Caco-2 (cell line): ENCODE results near the gene SETX. TPM values are rescaled to one million over a fixed set of nuclear protein-coding genes. Genes with fewer than 3 reads are reported as not detected.

Experiments used
- BruUV-seq: library from RNA; stranded (reverse); fragments of 400-500 nt; replicated peaks from 2 replicates; lab custom pipeline; 2021; lab: Mats Ljungman, UMichigan
- CTCF ChIA-PET: fragments of 300-600 bp; sonication (Branson Sonifier 250); formaldehyde crosslinking; loops from one replicate; lab custom pipeline; 2022; ENCODE audit warnings: antibody characterized with exemption; lab: Charles Lee
- POLR2A ChIA-PET: fragments of 300-600 bp; sonication (Branson Sonifier 250); formaldehyde crosslinking; loops from one replicate; lab custom pipeline; 2022; ENCODE audit warnings: antibody characterized with exemption; lab: Charles Lee
- DNase-seq, 2 experiments: peaks; one replicate each; pipeline versions ENCODE4 v3.0.0 to v3.0.0-alpha.2; 2020 to 2022
- H3K27me3 ChIP-seq: replicated peaks from 2 replicates; pipeline ENCODE4 v1.6.0; 2011; ENCODE audit warnings: low read length; ENCODE audit not compliant: control insufficient read depth, insufficient read depth
- H3K36me3 ChIP-seq: 2 replicates; pipeline ENCODE4 v1.5.1; 2011; ENCODE audit warnings: low read length; ENCODE audit not compliant: control insufficient read depth, insufficient read depth
- H3K4me1 ChIP-seq: fragments of 250-450 bp; sonication (Bioruptor Pico); 2 replicates; pipeline ENCODE4 v1.5.1; 2020; ENCODE audit warnings: mild to moderate bottlenecking
- H3K4me3 ChIP-seq: 2 replicates; pipeline ENCODE4 v1.5.1; 2011; ENCODE audit warnings: low read depth, mild to moderate bottlenecking, control low read depth, low read length
- H3K9me3 ChIP-seq: fragments of 250-450 bp; sonication (Bioruptor Pico); 2 replicates; pipeline ENCODE4 v1.5.1; 2020; ENCODE audit warnings: mild to moderate bottlenecking, moderate library complexity
- H3K27ac Mint-ChIP-seq: one replicate; pipeline ENCODE4 v1.8.0; 2022; ENCODE audit warnings: mixed read lengths; ENCODE audit not compliant: unreplicated experiment
- H3K27me3 Mint-ChIP-seq: one replicate; pipeline ENCODE4 v1.8.0; 2022; ENCODE audit warnings: mixed read lengths; ENCODE audit not compliant: insufficient read depth, unreplicated experiment
- H3K36me3 Mint-ChIP-seq: one replicate; pipeline ENCODE4 v1.8.0; 2022; ENCODE audit warnings: mild to moderate bottlenecking, mixed read lengths; ENCODE audit not compliant: insufficient read depth, unreplicated experiment
- H3K4me1 Mint-ChIP-seq: one replicate; pipeline ENCODE4 v1.8.0; 2022; ENCODE audit warnings: low read depth, mixed read lengths; ENCODE audit not compliant: unreplicated experiment
- H3K4me3 Mint-ChIP-seq: one replicate; pipeline ENCODE4 v1.8.0; 2022; ENCODE audit warnings: mild to moderate bottlenecking, moderate library complexity, mixed read lengths; ENCODE audit not compliant: unreplicated experiment
- H3K9me3 Mint-ChIP-seq: one replicate; pipeline ENCODE4 v1.8.0; 2022; ENCODE audit warnings: mixed read lengths; ENCODE audit not compliant: unreplicated experiment
- intact Hi-C: fragments of 100-400 bp; cut with micrococcal nuclease; formaldehyde crosslinking; loops from one replicate; pipeline ENCODE4 v1.10.0; 2022; ENCODE audit not compliant: unreplicated experiment
- total RNA-seq: library from RNA; stranded (reverse); gene quantifications from 2 replicates; pipeline ENCODE4 v1.2.3, GENCODE V29; 2022
- TF ChIP-seq, protein P1 (sequence below), 2 experiments: fragments of 200-600 bp in 1 of 2; IDR thresholded peaks; 1 replicate in 1 of 2; 2 replicates in 1 of 2; pipeline versions ENCODE4 v1.5.1 to v1.8.0; 2011 to 2022; ENCODE audit warnings: antibody characterized with exemption in 1 of 2, control low read depth in 1 of 2, inconsistent platforms in 1 of 2, low read depth in 1 of 2, low read length in 1 of 2, mild to moderate bottlenecking in 1 of 2, moderate library complexity in 1 of 2; ENCODE audit not compliant: insufficient read depth in 1 of 2, severe bottlenecking in 1 of 2, unreplicated experiment in 1 of 2

SETX gene
- total RNA-seq, 1 experiment from 2014 or later, result 31.1 TPM

DNA sequence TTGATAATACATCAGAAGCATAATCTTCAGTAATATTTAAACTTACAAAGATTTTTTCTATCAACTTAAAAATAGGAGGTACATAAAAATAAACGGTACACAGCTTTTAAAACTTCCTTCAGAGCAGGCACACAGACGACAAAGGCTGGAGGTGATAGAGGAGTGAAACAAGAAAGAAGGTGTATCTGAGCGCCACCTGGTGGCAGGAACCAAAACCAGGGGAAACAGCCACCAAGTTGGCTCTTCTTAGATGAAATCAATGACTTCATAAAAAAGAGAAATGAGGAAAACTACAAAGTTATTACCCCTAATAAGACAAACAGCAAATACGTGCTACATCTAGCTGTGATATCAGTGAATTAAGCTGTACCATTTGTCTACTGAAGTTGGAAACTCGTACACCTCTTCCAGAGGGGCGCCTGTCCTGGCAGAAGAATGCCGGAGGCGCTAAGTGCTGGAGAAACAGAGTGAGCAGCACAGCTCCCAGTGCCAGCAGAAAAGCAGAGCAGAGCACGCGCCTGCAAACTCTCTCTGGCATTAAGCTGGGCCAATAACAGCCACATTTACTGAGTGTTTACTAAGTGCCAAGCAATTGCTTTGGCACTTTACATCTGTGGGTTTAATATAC lies 85.9 kb downstream of the SETX start:
- no TSS peak for BruUV-seq
- H3K36me3 ChIP-seq, result peaks cover 2% of the 10 kb centered on the region
- peaks cover 7% of the 10 kb centered on the region for H3K4me1 ChIP-seq
- no peak overlapping the region for H3K4me3 ChIP-seq
- Mint-ChIP-seq H3K4me1 (no peaks in the 10 kb centered on the region), H3K9me3 (no peaks in the 10 kb centered on the region), H3K27me3 (no peaks in the 10 kb centered on the region), H3K36me3 (peaks cover 90% of the 10 kb centered on the region), H3K4me3 (no peak overlapping the region), H3K27ac (peak overlapping the region; percentile 77)
- POLR2A ChIA-PET, result no interaction called here
- CTCF ChIA-PET, result interaction anchor here (0.6 to 1.3 kb wide), 6 partner anchors 9 to 385 kb away, joined by 3 to 6 read pairs (median 4); no protein-coding TSS in a partner anchor
- intact Hi-C loops, result loop anchor here (2.0 kb wide), 1 partner anchor 506 kb away; no protein-coding TSS in a partner anchor
- H3K9me3 ChIP-seq, result no peaks in the 10 kb centered on the region
- TF ChIP-seq, protein P1, sequence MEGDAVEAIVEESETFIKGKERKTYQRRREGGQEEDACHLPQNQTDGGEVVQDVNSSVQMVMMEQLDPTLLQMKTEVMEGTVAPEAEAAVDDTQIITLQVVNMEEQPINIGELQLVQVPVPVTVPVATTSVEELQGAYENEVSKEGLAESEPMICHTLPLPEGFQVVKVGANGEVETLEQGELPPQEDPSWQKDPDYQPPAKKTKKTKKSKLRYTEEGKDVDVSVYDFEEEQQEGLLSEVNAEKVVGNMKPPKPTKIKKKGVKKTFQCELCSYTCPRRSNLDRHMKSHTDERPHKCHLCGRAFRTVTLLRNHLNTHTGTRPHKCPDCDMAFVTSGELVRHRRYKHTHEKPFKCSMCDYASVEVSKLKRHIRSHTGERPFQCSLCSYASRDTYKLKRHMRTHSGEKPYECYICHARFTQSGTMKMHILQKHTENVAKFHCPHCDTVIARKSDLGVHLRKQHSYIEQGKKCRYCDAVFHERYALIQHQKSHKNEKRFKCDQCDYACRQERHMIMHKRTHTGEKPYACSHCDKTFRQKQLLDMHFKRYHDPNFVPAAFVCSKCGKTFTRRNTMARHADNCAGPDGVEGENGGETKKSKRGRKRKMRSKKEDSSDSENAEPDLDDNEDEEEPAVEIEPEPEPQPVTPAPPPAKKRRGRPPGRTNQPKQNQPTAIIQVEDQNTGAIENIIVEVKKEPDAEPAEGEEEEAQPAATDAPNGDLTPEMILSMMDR (IDR thresholded peaks at IDR 0.05; ENCODE audit: insufficient read depth in 1 of 2, low read depth in 1 of 2, low read length in 1 of 2, severe bottlenecking in 1 of 2, unreplicated experiment in 1 of 2), result peak; percentile 69 to 88
- peak; percentile 67 to 74 for DNase-seq
- H3K27me3 ChIP-seq, result no peaks in the 10 kb centered on the region

DNA sequence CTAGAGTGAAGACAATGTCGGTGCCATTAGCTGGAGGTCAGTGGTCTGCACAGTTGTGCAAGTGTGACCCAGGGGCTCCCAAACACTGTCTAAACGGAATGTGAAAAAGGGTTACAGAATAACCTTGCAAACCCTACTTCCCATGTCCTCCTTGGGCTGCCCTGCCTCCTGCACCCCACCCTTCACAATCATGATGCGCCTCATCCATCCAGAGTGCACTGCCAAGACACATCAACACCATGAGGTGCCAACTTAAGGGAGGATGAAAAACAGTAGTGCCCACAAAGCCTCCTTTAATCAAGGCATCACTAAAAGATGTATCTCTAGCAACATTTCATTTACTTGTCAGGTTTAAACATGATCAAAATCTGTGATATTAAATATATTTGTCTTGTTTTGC lies 87.1 kb downstream of the SETX start:
- intact Hi-C loops, result loop anchor here (2.0 kb wide), 1 partner anchor 505 kb away; no protein-coding TSS in a partner anchor
- H3K9me3 ChIP-seq, result no peaks in the 10 kb centered on the region
- peaks cover 7% of the 10 kb centered on the region for H3K4me1 ChIP-seq
- DNase-seq, result no peak
- no TSS peak for BruUV-seq
- no peak overlapping the region for H3K4me3 ChIP-seq
- peaks cover 85% of the 10 kb centered on the region for H3K36me3 Mint-ChIP-seq
- no peak overlapping the region for H3K4me3 Mint-ChIP-seq
- no peaks in the 10 kb centered on the region for H3K4me1 Mint-ChIP-seq
- no peak overlapping the region for H3K27ac Mint-ChIP-seq
- H3K27me3 Mint-ChIP-seq, result no peaks in the 10 kb centered on the region
- ChIA-PET POLR2A (no interaction called here), CTCF (interaction anchor here (1.3 kb wide), 1 partner anchor 15 kb away, joined by 4 read pairs; no protein-coding TSS in a partner anchor)
- no peaks in the 10 kb centered on the region for H3K9me3 Mint-ChIP-seq
- no peaks in the 10 kb centered on the region for H3K27me3 ChIP-seq
- TF ChIP-seq, protein P1 (IDR thresholded peaks at IDR 0.05; ENCODE audit: insufficient read depth in 1 of 2, low read depth in 1 of 2, low read length in 1 of 2, severe bottlenecking in 1 of 2, unreplicated experiment in 1 of 2), result no peak
- H3K36me3 ChIP-seq, result peaks cover 2% of the 10 kb centered on the region

DNA sequence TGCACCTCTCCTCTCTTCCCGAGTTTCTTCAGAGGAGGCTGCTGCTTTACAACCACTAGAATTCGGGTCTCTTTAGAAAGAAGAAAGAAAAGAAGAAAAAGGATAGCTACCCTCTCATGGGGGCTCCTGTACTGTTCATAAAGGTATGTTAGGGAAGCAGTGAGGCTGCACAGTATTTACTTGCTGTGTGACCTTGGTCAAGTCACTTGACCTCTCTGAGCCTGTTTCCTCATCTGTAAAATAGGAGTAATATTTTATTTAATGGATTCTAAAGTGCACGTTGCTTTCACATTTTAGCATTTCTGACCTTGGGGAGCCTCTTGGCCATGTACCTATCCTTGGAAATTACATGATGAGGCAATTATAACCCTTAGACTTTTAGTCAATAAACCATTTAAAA lies 88.8 kb downstream of the SETX start:
- H3K4me3 Mint-ChIP-seq, result no peak overlapping the region
- DNase-seq, result no peak
- CTCF ChIA-PET, result no interaction called here
- H3K36me3 Mint-ChIP-seq, result peaks cover 83% of the 10 kb centered on the region
- TF ChIP-seq, protein P1 (IDR thresholded peaks at IDR 0.05; ENCODE audit: insufficient read depth in 1 of 2, low read depth in 1 of 2, low read length in 1 of 2, severe bottlenecking in 1 of 2, unreplicated experiment in 1 of 2), result no peak
- H3K27me3 Mint-ChIP-seq, result no peaks in the 10 kb centered on the region
- intact Hi-C loops, result no loop called here
- POLR2A ChIA-PET, result no interaction called here
- Histone ChIP-seq H3K9me3 (no peaks in the 10 kb centered on the region), H3K27me3 (no peaks in the 10 kb centered on the region), H3K4me3 (no peak overlapping the region), H3K36me3 (peaks cover 3% of the 10 kb centered on the region), H3K4me1 (peaks cover 7% of the 10 kb centered on the region)
- no TSS peak for BruUV-seq
- H3K9me3 Mint-ChIP-seq, result no peaks in the 10 kb centered on the region
- no peaks in the 10 kb centered on the region for H3K4me1 Mint-ChIP-seq
- no peak overlapping the region for H3K27ac Mint-ChIP-seq
